Keratinocyte (primary cell): ENCODE measurements around the gene FXYD6. TPM values are rescaled to one million over a fixed set of nuclear protein-coding genes. Genes with fewer than 3 reads are reported as not detected.
A peak's percentile ranks its signal among the peaks of the same experiment; 100 is the strongest.
"Not testable (repeated sequence)": the region's sequence is repeated elsewhere in the genome, so short reads cannot be mapped to it uniquely, and the experiment has no call there.

Experiments used
- DNase-seq: peaks from one replicate; pipeline ENCODE4 v3.0.0-alpha.2; 2011; ENCODE audit warnings: low read depth, missing footprints, low spot score
- FAIRE-seq: peaks from 2 replicates; lab custom pipeline; 2011; peaks lifted over from hg19 to GRCh38; lab: Jason Lieb, UNC
- H2AFZ ChIP-seq: 2 replicates; pipeline ENCODE4 v1.6.0; 2012; ENCODE audit warnings: low read length, control low read depth, inconsistent platforms; ENCODE audit not compliant: control insufficient read depth
- H3K27ac ChIP-seq: 2 replicates; pipeline ENCODE4 v1.5.1; 2011; ENCODE audit warnings: low read length; ENCODE audit not compliant: control insufficient read depth, insufficient read depth
- H3K27me3 ChIP-seq: 3 replicates; pipeline ENCODE4 v1.6.0; 2011; ENCODE audit warnings: low read length; ENCODE audit not compliant: control insufficient read depth, insufficient read depth; ENCODE audit errors: extremely low read depth
- H3K36me3 ChIP-seq, 2 experiments: 2 replicates in 1 of 2; 3 replicates in 1 of 2; pipeline ENCODE4 v1.5.1; 2011; ENCODE audit warnings: low read length in 2 of 2, mild to moderate bottlenecking in 1 of 2; ENCODE audit not compliant: control insufficient read depth in 2 of 2, insufficient read depth in 2 of 2; ENCODE audit errors: extremely low read depth in 1 of 2
- H3K4me1 ChIP-seq: 3 replicates; pipeline ENCODE4 v1.5.1; 2011; ENCODE audit warnings: low read length; ENCODE audit not compliant: control insufficient read depth, insufficient read depth; ENCODE audit errors: extremely low read depth
- H3K4me2 ChIP-seq: 3 replicates; pipeline ENCODE4 v1.6.0; 2011; ENCODE audit warnings: low read depth, low read length; ENCODE audit not compliant: control insufficient read depth, insufficient read depth; ENCODE audit errors: extremely low read depth
- H3K4me3 ChIP-seq, 3 experiments: fragments of 200-600 bp in 1 of 3; sonication (generic) in 1 of 3; 2 replicates in 2 of 3; 3 replicates in 1 of 3; pipeline ENCODE4 v1.5.1; 2011 to 2016; ENCODE audit warnings: low read length in 3 of 3, mild to moderate bottlenecking in 3 of 3, control low read depth in 2 of 3, inconsistent platforms in 1 of 3, low read depth in 1 of 3, mixed read lengths in 1 of 3, mixed run types in 1 of 3, moderate library complexity in 1 of 3; ENCODE audit not compliant: control insufficient read depth in 2 of 3, insufficient read depth in 2 of 3; ENCODE audit errors: extremely low read depth in 1 of 3
- H3K79me2 ChIP-seq: 2 replicates; pipeline ENCODE4 v1.6.0; 2012; ENCODE audit warnings: low read length; ENCODE audit not compliant: control insufficient read depth, insufficient read depth
- H3K9ac ChIP-seq: 3 replicates; pipeline ENCODE4 v1.6.0; 2011; ENCODE audit warnings: low read length; ENCODE audit not compliant: control insufficient read depth, insufficient read depth; ENCODE audit errors: extremely low read depth
- H3K9me1 ChIP-seq: 3 replicates; pipeline ENCODE4 v1.6.0; 2011; ENCODE audit warnings: low read length; ENCODE audit not compliant: control insufficient read depth, insufficient read depth; ENCODE audit errors: extremely low read depth
- H3K9me3 ChIP-seq: 2 replicates; pipeline ENCODE4 v1.5.1; 2012; ENCODE audit warnings: low read depth, low read length; ENCODE audit not compliant: control insufficient read depth
- H4K20me1 ChIP-seq: 3 replicates; pipeline ENCODE4 v1.6.0; 2011; ENCODE audit warnings: low read length; ENCODE audit not compliant: control insufficient read depth, insufficient read depth; ENCODE audit errors: extremely low read depth
- CTCF ChIP-seq, 3 experiments: IDR thresholded peaks in 1 of 3; conservative IDR thresholded peaks in 1 of 3; optimal IDR thresholded peaks in 1 of 3; 2 replicates in 2 of 3; 3 replicates in 1 of 3; pipeline versions ENCODE3 to v1.5.1; 2011; ENCODE audit warnings: low read length in 3 of 3, mild to moderate bottlenecking in 3 of 3, moderate library complexity in 2 of 3, control low read depth in 1 of 3, inconsistent platforms in 1 of 3; ENCODE audit not compliant: insufficient read depth in 2 of 3; ENCODE audit errors: extremely low read depth in 1 of 3
- EZH2 ChIP-seq: IDR thresholded peaks from one replicate; pipeline ENCODE4 v1.6.1; 2012; ENCODE audit warnings: inconsistent platforms, mild to moderate bottlenecking, low read length, moderate library complexity
- dilution Hi-C: fragments of 300-500 bp; cut with MboI; formaldehyde crosslinking; loops from one replicate; pipeline ENCODE4 v1.7.0; 2020; ENCODE audit warnings: low sequenced_read_pairs; ENCODE audit not compliant: extremely low pct_ligation_motif_present
- polyA minus RNA-seq, 3 experiments: library from RNA; depleted of rRNA, polyadenylated mRNA; stranded (reverse); fragments of >200 nt; gene quantifications; 1 replicate in 1 of 3; 2 replicates in 1 of 3; 3 replicates in 1 of 3; pipeline ENCODE4 v1.2.3, GENCODE V29; 2011
- polyA plus RNA-seq, 5 experiments: library from polyadenylated mRNA; depleted of rRNA in 3 of 5; stranded (reverse) in 3 of 5; stranded (forward) in 1 of 5; unstranded in 1 of 5; fragments of >200 nt; gene quantifications; 1 replicate in 1 of 5; 2 replicates in 3 of 5; 3 replicates in 1 of 5; pipeline versions ENCODE4 v1.2.1 to v1.2.3, GENCODE V29; 2011 to 2012; ENCODE audit warnings: missing spikeins in 2 of 5, low read depth in 1 of 5, low replicate concordance in 1 of 5

Gene FXYD6
- not detected in 3 replicates for polyA plus RNA-seq
- not detected for polyA plus RNA-seq (2011; ENCODE audit: low read depth)
- 0.10 TPM in 1 of 2 replicates, not detected in the other for polyA plus RNA-seq (2011; cell fraction: cytosol; rRNA removed)
- polyA plus RNA-seq (2011; cell fraction: nucleus; rRNA removed) = not detected in 2 replicates
- 0.34 TPM in 1 of 2 replicates, not detected in the other for polyA plus RNA-seq (2012; ENCODE audit: low replicate concordance)
- polyA minus RNA-seq = not detected in 3 replicates
- polyA minus RNA-seq (2011; cell fraction: cytosol; rRNA and poly(A)+ RNA removed) = not detected
- polyA minus RNA-seq (2011; cell fraction: nucleus; rRNA and poly(A)+ RNA removed) = not detected in 2 replicates

- Histone ChIP-seq H3K9me1 (no peaks in the 10 kb centered on the region), H3K4me1 (no peaks in the 10 kb centered on the region), H4K20me1 (no peaks in the 10 kb centered on the region), H3K79me2 (no peaks in the 10 kb centered on the region), H3K4me2 (peak within 1 kb of the TSS; percentile 52), H3K9ac (no peak within 1 kb of the TSS), H2AFZ (no peak within 1 kb of the TSS), H3K36me3 (no peaks in the 10 kb centered on the region), H3K9me3 (no peaks in the 10 kb centered on the region), H3K27me3 (peaks cover 84% of the 10 kb centered on the region), H3K27ac (no peak within 1 kb of the TSS), H3K4me3 (peak within 1 kb of the TSS in 1 of 3 experiments; percentile 11)
- TF ChIP-seq EZH2 (peak; percentile 82), CTCF (optimal IDR thresholded peaks at IDR 0.05 in 1 of 3, IDR thresholded peaks at IDR 0.05 in 1 of 3, conservative IDR thresholded peaks at IDR 0.05 in 1 of 3; ENCODE audit: extremely low read depth in 1 of 3, insufficient read depth in 2 of 3, low read length in 3 of 3) (no peak)
- DNase-seq (no peak), FAIRE-seq (no peak)
- dilution Hi-C loops = no loop called here
These were observed at the start of gene FXYD6 for GRCh38 chr11:117876341-117877119. Gene FXYD6 (minus strand): TSS chr11:117876658. CDS start chr11:117842776, 33,882 bp downstream.

GRCh38 chr11:117926166-117926565 lies 49.7 kb upstream of the FXYD6 start:
- H3K9me1 ChIP-seq, H3K27ac ChIP-seq, FAIRE-seq, H3K36me3 ChIP-seq, H3K79me2 ChIP-seq, H3K9ac ChIP-seq, H3K9me3 ChIP-seq, H2AFZ ChIP-seq, H3K4me2 ChIP-seq, H4K20me1 ChIP-seq, H3K27me3 ChIP-seq, H3K4me3 ChIP-seq, dilution Hi-C loops, DNase-seq: not testable (repeated sequence)
- H3K4me1 ChIP-seq = peaks cover 13% of the 10 kb centered on the region
